ENCODE data around the gene ADAMTS17.

Gene ADAMTS17

GRCh38 chr15:100311833-100312476, 29.8 kb downstream of the ADAMTS17 start:
- no peak overlapping the region for H3K27ac Mint-ChIP-seq
- H3K4me3 Mint-ChIP-seq = no peak overlapping the region
- TF ChIP-seq, protein P1, sequence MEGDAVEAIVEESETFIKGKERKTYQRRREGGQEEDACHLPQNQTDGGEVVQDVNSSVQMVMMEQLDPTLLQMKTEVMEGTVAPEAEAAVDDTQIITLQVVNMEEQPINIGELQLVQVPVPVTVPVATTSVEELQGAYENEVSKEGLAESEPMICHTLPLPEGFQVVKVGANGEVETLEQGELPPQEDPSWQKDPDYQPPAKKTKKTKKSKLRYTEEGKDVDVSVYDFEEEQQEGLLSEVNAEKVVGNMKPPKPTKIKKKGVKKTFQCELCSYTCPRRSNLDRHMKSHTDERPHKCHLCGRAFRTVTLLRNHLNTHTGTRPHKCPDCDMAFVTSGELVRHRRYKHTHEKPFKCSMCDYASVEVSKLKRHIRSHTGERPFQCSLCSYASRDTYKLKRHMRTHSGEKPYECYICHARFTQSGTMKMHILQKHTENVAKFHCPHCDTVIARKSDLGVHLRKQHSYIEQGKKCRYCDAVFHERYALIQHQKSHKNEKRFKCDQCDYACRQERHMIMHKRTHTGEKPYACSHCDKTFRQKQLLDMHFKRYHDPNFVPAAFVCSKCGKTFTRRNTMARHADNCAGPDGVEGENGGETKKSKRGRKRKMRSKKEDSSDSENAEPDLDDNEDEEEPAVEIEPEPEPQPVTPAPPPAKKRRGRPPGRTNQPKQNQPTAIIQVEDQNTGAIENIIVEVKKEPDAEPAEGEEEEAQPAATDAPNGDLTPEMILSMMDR (IDR thresholded peaks at IDR 0.05) = no peak

GRCh38 chr15:100311154-100311625, 30.6 kb downstream of the ADAMTS17 start:
- Mint-ChIP-seq H3K27ac (no peak overlapping the region), H3K4me1 (peaks cover 52% of the 10 kb centered on the region), H3K9me3 (peaks cover 19% of the 10 kb centered on the region), H3K4me3 (no peak overlapping the region), H3K36me3 (ENCODE audit: low read depth) (peaks cover 12% of the 10 kb centered on the region), H3K27me3 (ENCODE audit: low read depth, poor library complexity) (peaks cover 3% of the 10 kb centered on the region)
- no peak for DNase-seq
- TF ChIP-seq, protein P1 (IDR thresholded peaks at IDR 0.05) = no peak

More at GRCh38 chr15:100311833-100312476, 29.8 kb downstream of the ADAMTS17 start:
- Mint-ChIP-seq H3K9me3 (peaks cover 19% of the 10 kb centered on the region), H3K27me3 (ENCODE audit: low read depth, poor library complexity) (peaks cover 3% of the 10 kb centered on the region), H3K36me3 (ENCODE audit: low read depth) (peaks cover 12% of the 10 kb centered on the region), H3K4me1 (peaks cover 44% of the 10 kb centered on the region)
- DNase-seq = no peak

GRCh38 chr15:100310513-100311153, 31.1 kb downstream of the ADAMTS17 start:
- DNase-seq = peak; percentile 49
- Mint-ChIP-seq H3K9me3 (peaks cover 19% of the 10 kb centered on the region), H3K27ac (no peak overlapping the region), H3K27me3 (ENCODE audit: low read depth, poor library complexity) (peaks cover 3% of the 10 kb centered on the region), H3K4me1 (peaks cover 52% of the 10 kb centered on the region), H3K4me3 (peak overlapping the region; percentile 32), H3K36me3 (ENCODE audit: low read depth) (peaks cover 12% of the 10 kb centered on the region)
- TF ChIP-seq, protein P1 (IDR thresholded peaks at IDR 0.05) = no peak

DNA sequence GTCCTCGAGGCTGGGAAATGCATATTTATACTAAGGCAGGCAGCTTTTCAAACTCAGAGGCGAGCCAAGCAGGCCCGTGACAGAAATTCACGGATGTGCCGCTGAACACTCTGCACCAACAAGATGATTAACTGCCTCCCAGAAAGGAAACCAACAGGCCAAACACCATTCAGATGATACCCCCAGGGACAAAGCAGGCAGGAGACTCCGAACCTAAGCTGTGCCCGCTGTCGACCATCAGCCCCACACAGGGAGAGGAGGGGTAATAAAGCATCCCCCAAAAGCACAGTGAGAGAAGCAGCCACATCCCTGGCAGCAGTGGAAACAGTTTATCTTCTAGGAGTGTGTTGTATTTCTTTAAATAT, 31.8 kb downstream of the ADAMTS17 start:
- DNase-seq = no peak
- peaks cover 12% of the 10 kb centered on the region for H3K36me3 Mint-ChIP-seq (ENCODE audit: low read depth)
- peaks cover 52% of the 10 kb centered on the region for H3K4me1 Mint-ChIP-seq
- no peak overlapping the region for H3K27ac Mint-ChIP-seq
- peak overlapping the region; percentile 52 for H3K4me3 Mint-ChIP-seq
- H3K27me3 Mint-ChIP-seq (ENCODE audit: low read depth, poor library complexity) = peaks cover 3% of the 10 kb centered on the region
- H3K9me3 Mint-ChIP-seq = peaks cover 19% of the 10 kb centered on the region
- TF ChIP-seq, protein P1 (IDR thresholded peaks at IDR 0.05) = no peak

- no peak for DNase-seq
- Mint-ChIP-seq H3K4me3 (peak overlapping the region; percentile 52), H3K4me1 (peaks cover 52% of the 10 kb centered on the region), H3K36me3 (ENCODE audit: low read depth) (peaks cover 12% of the 10 kb centered on the region), H3K27ac (peak overlapping the region; percentile 60), H3K9me3 (peaks cover 19% of the 10 kb centered on the region), H3K27me3 (ENCODE audit: low read depth, poor library complexity) (peaks cover 3% of the 10 kb centered on the region)
- TF ChIP-seq, protein P1 (IDR thresholded peaks at IDR 0.05) = no peak
These were observed 32.4 kb downstream of the ADAMTS17 start for GRCh38 chr15:100309109-100310040.
